Fibroblast of upper back skin (primary cell): ENCODE measurements around the gene TGM5.
"Not testable (repeated sequence)": the region's sequence is repeated elsewhere in the genome, so short reads cannot be mapped to it uniquely, and the experiment has no call there.

Experiments
- DNase-seq: peaks from one replicate; pipeline ENCODE4 v3.0.0-alpha.2; 2013

TGM5 gene, protein sequence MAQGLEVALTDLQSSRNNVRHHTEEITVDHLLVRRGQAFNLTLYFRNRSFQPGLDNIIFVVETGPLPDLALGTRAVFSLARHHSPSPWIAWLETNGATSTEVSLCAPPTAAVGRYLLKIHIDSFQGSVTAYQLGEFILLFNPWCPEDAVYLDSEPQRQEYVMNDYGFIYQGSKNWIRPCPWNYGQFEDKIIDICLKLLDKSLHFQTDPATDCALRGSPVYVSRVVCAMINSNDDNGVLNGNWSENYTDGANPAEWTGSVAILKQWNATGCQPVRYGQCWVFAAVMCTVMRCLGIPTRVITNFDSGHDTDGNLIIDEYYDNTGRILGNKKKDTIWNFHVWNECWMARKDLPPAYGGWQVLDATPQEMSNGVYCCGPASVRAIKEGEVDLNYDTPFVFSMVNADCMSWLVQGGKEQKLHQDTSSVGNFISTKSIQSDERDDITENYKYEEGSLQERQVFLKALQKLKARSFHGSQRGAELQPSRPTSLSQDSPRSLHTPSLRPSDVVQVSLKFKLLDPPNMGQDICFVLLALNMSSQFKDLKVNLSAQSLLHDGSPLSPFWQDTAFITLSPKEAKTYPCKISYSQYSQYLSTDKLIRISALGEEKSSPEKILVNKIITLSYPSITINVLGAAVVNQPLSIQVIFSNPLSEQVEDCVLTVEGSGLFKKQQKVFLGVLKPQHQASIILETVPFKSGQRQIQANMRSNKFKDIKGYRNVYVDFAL

GRCh38 chr15:43266834-43267233 lies at the start of gene TGM5:
Gene TGM5 (minus strand): TSS chr15:43266928. CDS start chr15:43266849, 79 bp downstream.
- DNase-seq, result no peak

DNA sequence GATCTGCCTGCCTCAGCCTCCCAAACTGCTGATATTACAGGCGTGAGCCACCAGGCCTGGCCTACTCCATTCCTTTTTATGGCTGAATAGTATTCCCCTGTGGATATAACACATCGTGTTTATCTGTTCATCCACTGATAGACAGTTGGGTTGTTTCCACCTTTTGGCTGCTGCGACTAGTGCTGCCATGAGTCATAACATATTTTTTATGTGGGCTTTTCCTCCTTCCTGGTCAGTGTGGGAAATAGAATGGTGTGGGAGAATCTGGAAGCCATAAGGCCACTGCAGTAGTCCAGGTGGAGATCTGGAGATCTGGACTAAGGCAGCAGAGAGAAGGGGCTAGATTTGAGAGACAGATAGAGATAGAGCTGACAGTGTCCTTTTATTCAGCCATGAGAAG lies 47.4 kb upstream of the TGM5 start:
- DNase-seq, result no peak

GRCh38 chr15:43312378-43312777 lies 45.6 kb upstream of the TGM5 start:
- DNase-seq, result no peak

DNA sequence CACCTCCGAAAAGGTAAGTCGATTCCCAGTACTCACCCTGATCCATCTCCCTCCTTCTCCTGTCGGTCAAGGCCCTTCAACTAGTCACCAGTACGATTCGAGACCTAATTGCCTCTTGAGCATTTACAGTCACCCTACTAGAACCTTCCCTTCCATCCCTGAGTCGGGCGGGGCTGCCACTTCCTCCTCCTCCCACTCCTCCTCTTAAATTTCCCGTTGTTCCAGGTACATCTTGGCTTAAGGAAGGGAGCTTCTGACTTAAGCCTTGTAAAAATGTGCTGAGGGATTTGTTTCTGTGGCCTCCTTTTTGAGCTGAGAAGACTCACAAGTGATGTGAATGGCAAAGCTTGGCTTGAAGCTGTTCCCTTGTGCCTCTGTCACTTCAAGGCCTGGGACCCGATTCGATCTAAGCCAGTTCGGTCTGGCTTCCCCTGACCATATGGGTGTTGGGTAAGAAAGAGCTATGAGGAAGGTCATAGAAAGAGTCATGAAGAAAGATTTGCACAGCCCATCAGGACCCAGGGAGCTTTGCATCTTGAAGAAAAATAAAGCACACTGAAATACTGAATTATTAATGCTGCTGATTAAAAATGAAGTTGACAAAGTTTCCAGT lies 35.6 kb upstream of the TGM5 start, which contains the start of gene TGM7:
TSS of gene TGM7 (minus strand) at position 51 of the 613 bp plus-strand sequence.
- no peak for DNase-seq

DNA sequence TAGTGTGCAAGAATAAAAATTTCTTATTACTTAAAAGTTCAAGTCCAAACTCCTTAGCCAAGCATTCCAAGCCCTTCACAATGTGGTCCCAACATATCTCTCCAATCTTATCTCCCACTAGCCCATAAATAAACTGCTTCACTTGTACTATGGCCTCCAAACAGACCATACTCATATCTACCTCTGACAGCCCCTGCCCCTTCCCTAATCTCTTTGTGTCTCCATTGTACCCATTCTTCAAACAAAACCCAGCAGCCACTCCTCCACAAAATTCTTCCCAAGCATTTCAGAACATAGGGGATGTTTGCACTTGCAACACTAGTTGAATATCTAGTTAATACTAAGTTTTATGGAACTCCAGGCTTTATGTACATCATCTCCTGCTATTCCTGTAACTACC lies 33.2 kb upstream of the TGM5 start:
- DNase-seq, result no peak

- no peak for DNase-seq
Observed at GRCh38 chr15:43299411-43299810, 32.7 kb upstream of the TGM5 start.

DNA sequence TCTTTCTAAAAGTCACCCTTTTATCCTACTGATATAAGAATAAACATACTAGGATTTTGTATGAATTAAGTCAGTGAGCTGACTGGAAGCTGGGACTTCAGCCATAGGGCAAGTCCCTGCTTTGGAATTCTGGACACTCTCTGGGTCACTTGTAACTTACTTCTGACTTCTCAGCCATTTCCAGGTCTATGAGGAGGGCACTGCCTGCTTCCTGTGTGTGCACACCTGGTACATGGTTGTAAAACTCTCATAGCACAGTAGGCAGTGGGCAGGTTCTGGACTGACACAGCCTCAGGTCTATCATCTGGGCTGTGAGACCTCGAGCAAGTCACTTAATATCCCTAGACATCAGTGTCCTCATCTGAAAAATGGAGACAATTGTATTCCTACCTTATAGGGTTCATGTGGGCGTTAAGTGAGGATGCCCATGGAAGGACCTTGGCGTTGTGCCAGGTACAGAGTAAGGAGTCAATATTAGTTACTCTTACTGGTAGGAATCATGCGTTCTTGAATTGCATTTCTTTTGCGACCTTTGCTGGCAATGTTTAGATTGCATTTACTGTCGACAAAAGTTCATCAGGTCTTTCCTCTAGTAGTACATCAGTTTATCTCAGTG lies 27.5 kb upstream of the TGM5 start:
- DNase-seq, result no peak

DNA sequence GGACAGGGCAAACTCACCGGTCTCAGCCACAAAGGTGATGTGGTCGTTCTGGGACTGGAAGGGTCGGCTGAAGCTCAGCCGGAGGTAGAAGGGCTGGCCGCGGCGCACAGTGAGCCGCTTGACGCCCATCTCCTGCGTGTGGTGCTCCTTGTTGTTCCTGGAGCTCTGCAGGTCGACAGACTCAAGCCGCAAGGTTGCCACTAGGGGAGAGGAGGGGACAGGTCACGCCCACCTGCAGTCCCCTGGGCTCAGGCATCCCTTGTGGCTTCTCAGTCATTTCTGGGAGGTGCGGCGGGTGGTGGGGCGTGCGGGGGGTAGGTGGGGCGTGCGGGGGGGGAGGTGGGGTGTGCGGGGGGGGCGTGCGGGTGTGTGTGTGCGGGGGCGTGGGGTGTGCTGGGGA lies 26.7 kb upstream of the TGM5 start:
- no peak for DNase-seq

DNA sequence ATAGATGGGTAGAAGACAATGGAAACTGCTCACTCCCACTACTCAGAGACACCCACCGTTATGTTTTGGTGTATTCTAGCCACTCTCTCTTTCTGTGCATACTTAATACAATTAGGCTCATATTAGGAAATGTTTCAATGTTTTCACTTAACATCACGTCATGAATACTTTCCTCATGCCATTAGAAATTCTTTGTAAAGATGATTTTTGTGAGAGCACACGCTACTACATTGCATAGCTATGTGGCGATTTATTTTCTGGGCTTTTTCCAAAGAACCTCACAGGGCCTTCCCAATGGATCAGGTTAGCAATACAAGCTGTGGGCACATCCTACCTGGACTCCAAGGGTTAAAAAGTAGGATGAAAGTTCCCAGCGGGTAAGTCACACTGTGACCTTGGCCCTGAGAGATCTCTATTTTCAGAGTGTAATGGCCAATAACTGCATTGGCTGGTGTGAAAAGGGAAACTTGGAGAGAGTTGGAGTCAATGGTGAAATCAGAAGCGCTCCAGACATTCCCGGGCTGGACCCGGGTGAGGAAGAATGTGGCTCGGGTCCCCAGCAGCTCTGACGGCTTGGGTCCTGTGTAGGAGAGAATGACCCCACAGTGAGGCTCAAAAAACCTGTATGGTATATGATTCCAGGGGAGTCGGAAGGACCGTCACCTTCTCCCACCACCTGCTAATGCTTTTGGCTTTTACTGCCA lies 25.8 kb upstream of the TGM5 start:
- peak; percentile 66 for DNase-seq

DNA sequence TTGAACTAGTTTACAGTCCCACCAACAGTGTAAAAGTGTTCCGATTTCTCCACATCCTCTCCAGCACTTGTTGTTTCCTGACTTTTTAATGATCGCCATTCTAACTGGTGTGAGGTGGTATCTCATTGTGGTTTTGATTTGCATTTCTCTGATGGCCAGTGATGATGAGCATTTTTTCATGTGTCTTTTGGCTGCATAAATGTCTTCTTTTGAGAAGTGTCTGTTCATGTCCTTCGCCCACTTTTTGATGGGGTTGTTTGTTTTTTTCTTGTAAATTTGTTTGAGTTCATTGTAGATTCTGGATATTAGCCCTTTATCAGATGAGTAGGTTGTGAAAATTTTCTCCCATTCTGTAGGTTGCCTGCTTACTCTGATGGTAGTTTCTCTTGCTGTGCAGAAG lies 22.9 kb upstream of the TGM5 start:
- DNase-seq, result not testable (repeated sequence)

GRCh38 chr15:43287254-43287653 lies 20.5 kb upstream of the TGM5 start:
- DNase-seq, result no peak

DNA sequence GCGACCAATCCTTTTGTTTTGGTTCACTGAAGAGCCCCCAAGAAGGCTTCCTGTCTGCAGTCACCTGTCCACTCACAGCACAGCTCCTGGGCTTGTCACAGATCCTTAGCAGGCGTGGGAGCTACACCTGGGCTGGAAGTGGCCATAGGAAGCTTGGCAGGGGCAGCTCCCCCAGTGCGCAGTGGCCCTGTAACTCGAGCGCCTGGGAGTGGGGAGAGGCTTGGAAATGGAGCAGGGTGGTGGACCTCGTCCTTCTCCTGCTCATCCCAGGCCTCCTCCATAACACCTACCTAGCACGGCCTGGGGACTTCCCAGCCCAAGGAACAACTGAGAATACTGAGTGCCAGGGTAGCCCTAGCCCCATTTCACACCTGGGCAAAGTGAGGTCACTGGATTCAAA lies 19.3 kb upstream of the TGM5 start:
- no peak for DNase-seq

GRCh38 chr15:43285609-43286037 lies 18.9 kb upstream of the TGM5 start:
- peak; percentile 65 for DNase-seq

DNA sequence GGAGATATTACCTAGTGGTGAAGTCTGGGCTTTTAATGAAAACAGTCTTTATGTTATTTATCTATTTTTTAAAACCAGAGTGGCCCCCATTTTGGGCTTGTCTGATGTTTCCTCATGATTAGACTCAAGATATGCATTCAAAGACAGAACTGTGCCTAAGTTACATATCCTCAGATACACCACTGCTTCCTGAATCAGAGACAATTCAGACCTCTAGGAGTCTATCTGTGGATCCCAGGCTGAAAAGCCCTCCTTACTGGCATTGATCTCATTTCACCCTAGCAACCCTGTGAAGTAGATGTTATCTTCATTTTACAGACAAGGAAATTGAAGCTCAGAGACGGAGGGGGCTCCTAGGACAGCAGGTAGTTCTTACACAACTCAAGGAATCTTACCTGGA lies 16.8 kb upstream of the TGM5 start:
- DNase-seq, result no peak

GRCh38 chr15:43281926-43282602 lies 15.3 kb upstream of the TGM5 start:
- DNase-seq, result no peak

GRCh38 chr15:43280996-43281395 lies 14.3 kb upstream of the TGM5 start:
- DNase-seq, result no peak

- no peak for DNase-seq
Observed at GRCh38 chr15:43279496-43279895, 12.8 kb upstream of the TGM5 start.

DNA sequence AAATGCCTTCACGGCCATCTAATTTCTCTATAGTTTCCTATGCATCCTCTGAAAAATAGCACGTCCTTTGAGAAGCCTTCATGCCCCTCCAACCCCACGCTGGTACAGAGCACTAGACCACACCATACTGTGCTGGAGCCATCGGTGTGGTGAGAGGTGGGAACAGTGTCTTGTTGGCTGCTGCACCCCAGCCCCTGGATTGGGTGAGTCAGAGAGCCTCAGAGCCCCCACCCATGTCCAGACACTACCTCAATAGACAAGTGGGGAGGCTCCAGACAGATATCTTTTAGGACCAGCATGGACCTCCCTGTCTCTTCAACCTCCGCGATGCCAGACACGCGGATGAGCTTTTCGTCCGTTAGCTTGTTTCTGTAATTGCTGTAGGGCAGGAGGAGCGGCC lies 12.1 kb upstream of the TGM5 start:
- DNase-seq, result no peak

GRCh38 chr15:43277901-43278300 lies 11.2 kb upstream of the TGM5 start:
- no peak for DNase-seq

DNA sequence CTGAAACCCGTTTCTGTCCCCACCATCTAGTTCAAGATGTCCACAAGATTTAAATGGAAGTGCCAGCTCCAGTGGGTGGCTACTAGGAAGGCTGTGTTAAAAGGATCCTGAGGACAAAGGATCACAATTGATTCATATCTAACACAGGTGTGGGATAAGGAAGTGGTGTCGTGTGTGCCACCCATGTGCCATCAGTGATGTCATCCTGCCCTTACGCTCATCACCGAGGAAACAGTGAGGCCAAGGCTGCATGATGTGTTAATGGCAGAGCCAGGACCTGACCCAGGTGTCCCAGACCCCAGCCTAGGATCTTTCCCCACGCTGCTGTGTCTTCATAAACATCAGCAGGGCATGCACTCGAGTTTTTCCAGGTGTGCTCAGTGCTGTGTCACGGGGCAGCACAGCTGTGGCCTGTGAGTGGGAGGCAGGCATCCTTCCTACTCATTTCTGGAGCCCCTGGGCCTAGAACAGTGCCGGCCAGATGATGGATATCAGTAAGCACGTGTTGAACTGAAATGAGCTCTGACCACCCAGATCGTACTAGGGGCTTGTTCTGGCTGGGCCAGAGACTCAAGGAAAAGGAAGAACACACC lies 10.6 kb upstream of the TGM5 start:
- DNase-seq, result no peak

DNA sequence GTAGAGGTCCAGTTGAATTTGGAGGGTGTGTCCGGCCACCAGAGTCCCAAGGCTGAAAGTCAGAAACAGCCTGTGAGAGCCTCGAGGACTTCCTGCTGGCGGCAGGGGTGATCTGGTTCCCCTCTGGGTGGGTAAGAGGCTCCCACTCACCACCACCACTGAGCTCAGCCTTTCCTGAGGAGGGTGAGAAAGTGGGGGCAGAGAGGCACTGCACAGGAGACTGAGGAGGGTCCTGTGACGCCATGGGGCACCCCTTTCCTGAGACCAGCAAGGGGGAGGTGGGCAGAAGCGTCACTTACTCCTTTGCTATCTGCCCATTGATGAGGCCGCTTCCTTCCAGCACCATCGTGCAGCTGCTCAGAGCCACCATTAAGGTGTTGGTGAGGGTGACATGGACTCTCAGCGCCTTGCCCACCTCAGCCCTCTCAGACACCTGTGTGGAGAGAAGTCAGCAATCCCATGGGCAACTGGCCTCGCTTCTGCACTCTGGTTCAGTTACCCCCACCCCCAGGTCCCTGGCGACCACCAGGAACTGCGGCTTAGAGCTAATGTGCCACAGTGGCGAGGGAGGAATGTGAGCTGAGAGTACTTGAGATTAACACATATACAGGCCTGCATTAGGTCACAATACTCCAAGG lies 10.0 kb upstream of the TGM5 start:
- no peak for DNase-seq
